IMR-90 (cell line): Measurements from ENCODE around the gene APOBR.

ENCODE experiments used
- CHD1 ChIP-seq: IDR thresholded peaks from 2 replicates; pipeline ENCODE4 v1.6.1; 2012; ENCODE audit warnings: low read depth, low read length, improper control_type of control experiment
- MXI1 ChIP-seq: IDR thresholded peaks from 2 replicates; pipeline ENCODE4 v1.6.1; 2012; ENCODE audit warnings: low read depth, mild to moderate bottlenecking, low read length, moderate library complexity, borderline replicate concordance
- NFE2L2 ChIP-seq: fragments of 150-350 bp; IDR thresholded peaks from 2 replicates; pipeline ENCODE4 v1.6.1; 2016; ENCODE audit warnings: low read depth, mild to moderate bottlenecking, low read length
- POLR2A ChIP-seq: IDR thresholded peaks from 2 replicates; pipeline ENCODE4 v1.6.1; 2012; ENCODE audit warnings: mild to moderate bottlenecking, low read depth, low read length
- RAD21 ChIP-seq: IDR thresholded peaks from 2 replicates; pipeline ENCODE4 v1.6.1; 2012; ENCODE audit warnings: low read length, improper control_type of control experiment
- TF ChIP-seq, protein P1 (sequence below): conservative IDR thresholded peaks from 2 replicates; pipeline ENCODE4 v1.5.1; 2012; ENCODE audit warnings: mild to moderate bottlenecking, low read depth, low read length, improper control_type of control experiment
- TF ChIP-seq, protein P2 (sequence below): fragments of 150-350 bp; IDR thresholded peaks from 2 replicates; pipeline ENCODE4 v1.6.1; 2017; ENCODE audit warnings: mild to moderate bottlenecking, antibody characterized with exemption, low read length, low read depth
- TF ChIP-seq, protein P3 (sequence below): fragments of 150-350 bp; IDR thresholded peaks from 2 replicates; pipeline ENCODE4 v1.6.1; 2016; ENCODE audit warnings: low read depth, mild to moderate bottlenecking, low read length, moderate library complexity, borderline replicate concordance

DNA sequence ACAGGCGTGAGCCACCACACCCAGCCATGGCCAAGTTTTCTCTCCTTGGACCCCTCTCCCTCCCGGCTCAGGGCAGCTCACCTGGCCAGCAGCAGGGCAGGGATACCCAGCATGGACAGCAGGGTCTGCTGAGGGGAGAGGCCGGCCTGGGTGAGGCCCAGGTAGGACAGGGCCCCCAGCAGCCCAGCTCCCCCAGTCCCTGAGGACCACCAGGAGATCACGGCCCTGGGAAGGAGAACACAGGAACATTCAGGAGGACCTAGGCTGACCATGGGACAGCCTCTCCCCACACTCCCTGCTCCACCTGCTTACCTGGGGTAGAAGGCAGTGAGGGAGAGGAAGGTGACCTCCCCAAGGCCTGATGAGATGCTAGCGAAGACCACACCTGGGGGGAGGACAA, 8.2 kb upstream of the APOBR start:
- TF ChIP-seq, protein P1, sequence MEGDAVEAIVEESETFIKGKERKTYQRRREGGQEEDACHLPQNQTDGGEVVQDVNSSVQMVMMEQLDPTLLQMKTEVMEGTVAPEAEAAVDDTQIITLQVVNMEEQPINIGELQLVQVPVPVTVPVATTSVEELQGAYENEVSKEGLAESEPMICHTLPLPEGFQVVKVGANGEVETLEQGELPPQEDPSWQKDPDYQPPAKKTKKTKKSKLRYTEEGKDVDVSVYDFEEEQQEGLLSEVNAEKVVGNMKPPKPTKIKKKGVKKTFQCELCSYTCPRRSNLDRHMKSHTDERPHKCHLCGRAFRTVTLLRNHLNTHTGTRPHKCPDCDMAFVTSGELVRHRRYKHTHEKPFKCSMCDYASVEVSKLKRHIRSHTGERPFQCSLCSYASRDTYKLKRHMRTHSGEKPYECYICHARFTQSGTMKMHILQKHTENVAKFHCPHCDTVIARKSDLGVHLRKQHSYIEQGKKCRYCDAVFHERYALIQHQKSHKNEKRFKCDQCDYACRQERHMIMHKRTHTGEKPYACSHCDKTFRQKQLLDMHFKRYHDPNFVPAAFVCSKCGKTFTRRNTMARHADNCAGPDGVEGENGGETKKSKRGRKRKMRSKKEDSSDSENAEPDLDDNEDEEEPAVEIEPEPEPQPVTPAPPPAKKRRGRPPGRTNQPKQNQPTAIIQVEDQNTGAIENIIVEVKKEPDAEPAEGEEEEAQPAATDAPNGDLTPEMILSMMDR = no peak
- TF ChIP-seq, protein P2, sequence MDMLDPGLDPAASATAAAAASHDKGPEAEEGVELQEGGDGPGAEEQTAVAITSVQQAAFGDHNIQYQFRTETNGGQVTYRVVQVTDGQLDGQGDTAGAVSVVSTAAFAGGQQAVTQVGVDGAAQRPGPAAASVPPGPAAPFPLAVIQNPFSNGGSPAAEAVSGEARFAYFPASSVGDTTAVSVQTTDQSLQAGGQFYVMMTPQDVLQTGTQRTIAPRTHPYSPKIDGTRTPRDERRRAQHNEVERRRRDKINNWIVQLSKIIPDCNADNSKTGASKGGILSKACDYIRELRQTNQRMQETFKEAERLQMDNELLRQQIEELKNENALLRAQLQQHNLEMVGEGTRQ = no peak
- TF ChIP-seq POLR2A (no peak), MXI1 (no peak), CHD1 (no peak), RAD21 (no peak), NFE2L2 (no peak)
- TF ChIP-seq, protein P3, sequence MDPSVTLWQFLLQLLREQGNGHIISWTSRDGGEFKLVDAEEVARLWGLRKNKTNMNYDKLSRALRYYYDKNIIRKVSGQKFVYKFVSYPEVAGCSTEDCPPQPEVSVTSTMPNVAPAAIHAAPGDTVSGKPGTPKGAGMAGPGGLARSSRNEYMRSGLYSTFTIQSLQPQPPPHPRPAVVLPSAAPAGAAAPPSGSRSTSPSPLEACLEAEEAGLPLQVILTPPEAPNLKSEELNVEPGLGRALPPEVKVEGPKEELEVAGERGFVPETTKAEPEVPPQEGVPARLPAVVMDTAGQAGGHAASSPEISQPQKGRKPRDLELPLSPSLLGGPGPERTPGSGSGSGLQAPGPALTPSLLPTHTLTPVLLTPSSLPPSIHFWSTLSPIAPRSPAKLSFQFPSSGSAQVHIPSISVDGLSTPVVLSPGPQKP = no peak
